GM23338 (cell line): Measurements from ENCODE around the gene SNX1. TPM values are rescaled to one million over a fixed set of nuclear protein-coding genes. Genes with fewer than 3 reads are reported as not detected.
A peak's percentile ranks its signal among the peaks of the same experiment; 100 is the strongest.

ENCODE experiments used
- CREB1 ChIP-seq: fragments of 250-450 bp; sonication (Bioruptor Pico); IDR thresholded peaks from 2 replicates; pipeline ENCODE4 v1.5.0; 2020; ENCODE audit warnings: low read depth, mild to moderate bottlenecking, moderate library complexity
- EZH2 ChIP-seq: fragments of 200-600 bp; sonication (generic); IDR thresholded peaks from one replicate; pipeline ENCODE4 v1.8.0; 2017; ENCODE audit warnings: antibody characterized with exemption, mild to moderate bottlenecking, low read depth; ENCODE audit not compliant: unreplicated experiment
- EZH2phosphoT487 ChIP-seq: fragments of 200-600 bp; sonication (generic); IDR thresholded peaks from one replicate; pipeline ENCODE4 v1.8.1; 2018; ENCODE audit warnings: antibody characterized with exemption; ENCODE audit not compliant: unreplicated experiment
- NANOG ChIP-seq: IDR thresholded peaks from 2 replicates; pipeline ENCODE4 v1.6.1; 2016; ENCODE audit warnings: antibody characterized with exemption, borderline replicate concordance
- POLR2AphosphoS5 ChIP-seq: IDR thresholded peaks from 2 replicates; pipeline ENCODE4 v1.6.1; 2016; ENCODE audit warnings: antibody characterized with exemption, low read depth
- STAT1 ChIP-seq: IDR thresholded peaks from one replicate; pipeline ENCODE4 v1.6.1; 2016; ENCODE audit warnings: antibody characterized with exemption; ENCODE audit not compliant: unreplicated experiment
- ZNF331 ChIP-seq: fragments of 250-450 bp; sonication (Bioruptor Pico); IDR thresholded peaks from 2 replicates; pipeline ENCODE4 v1.5.0; 2020; ENCODE audit warnings: low read depth, mild to moderate bottlenecking, moderate library complexity
- ZNF462 ChIP-seq: fragments of 250-450 bp; sonication (Bioruptor Pico); IDR thresholded peaks from 2 replicates; pipeline ENCODE4 v1.5.0; 2020; ENCODE audit warnings: mild to moderate bottlenecking, moderate library complexity
- polyA plus RNA-seq: library from polyadenylated mRNA; unstranded; fragments of >200 nt; fragmentation: Nextera tagmentation; extraction: Ambion mirVana; gene quantifications from 2 replicates; pipeline ENCODE4 v1.2.1, GENCODE V29; 2016
- total RNA-seq: library from RNA; depleted of rRNA; stranded (reverse); fragments of >200 nt; shearing (Covaris generic); gene quantifications from 2 replicates; pipeline ENCODE4 v1.2.3, GENCODE V29; 2014
- TF ChIP-seq, protein P1 (sequence below): IDR thresholded peaks from 2 replicates; pipeline ENCODE4 v1.6.1; 2016; ENCODE audit warnings: antibody characterized with exemption
- TF ChIP-seq, protein P2 (sequence below): IDR thresholded peaks from one replicate; pipeline ENCODE4 v1.6.1; 2018; ENCODE audit warnings: antibody characterized with exemption; ENCODE audit not compliant: unreplicated experiment
- TF ChIP-seq, protein P3 (sequence below), 2 experiments: fragments of 200-600 bp in 1 of 2; sonication (generic) in 1 of 2; conservative IDR thresholded peaks; 2 replicates each; pipeline versions ENCODE4 v1.5.1 to v1.6.1; 2016 to 2017; ENCODE audit warnings: antibody characterized with exemption in 2 of 2, low read depth in 2 of 2, mild to moderate bottlenecking in 2 of 2, moderate library complexity in 1 of 2

Gene SNX1
- total and polyA plus RNA-seq, 2 experiments from 2014 or later, result 33.3 to 33.8 TPM

DNA sequence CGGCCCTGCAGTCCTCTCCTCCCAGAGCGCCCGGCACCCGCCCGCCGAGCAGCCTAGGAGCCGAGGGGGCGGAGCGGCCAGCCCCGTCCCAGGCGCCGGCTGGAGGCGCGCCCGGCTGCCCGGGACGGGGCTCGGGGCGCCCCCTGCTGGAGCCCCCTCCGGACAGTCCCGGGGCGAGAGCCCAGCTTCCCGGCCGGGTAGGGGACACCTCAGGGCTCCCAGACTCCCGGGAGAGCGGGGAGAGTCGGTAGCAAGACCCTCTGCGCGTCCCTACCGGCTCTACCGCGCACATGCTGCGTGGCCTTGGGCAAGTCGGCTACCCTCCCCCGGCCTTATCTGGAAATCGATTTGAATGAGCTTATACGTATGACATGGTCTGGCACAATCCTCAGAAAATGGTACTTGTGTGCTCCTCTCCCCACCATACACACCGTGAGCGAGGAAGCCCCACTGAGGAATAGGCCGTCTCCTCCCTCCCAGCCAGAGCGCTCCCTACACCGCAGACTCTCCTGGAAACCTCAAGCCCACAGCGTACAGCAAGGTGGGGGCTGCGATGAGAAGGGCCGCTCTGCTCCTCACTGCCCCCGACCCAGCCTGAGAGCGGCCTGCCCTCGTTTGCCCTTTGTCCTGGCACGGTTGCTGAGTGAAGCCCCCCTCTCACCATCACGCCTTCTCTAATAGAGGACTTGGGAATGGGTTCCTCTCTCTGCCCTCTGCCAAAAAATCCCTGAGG is 49.2 kb upstream of the SNX1 start, which contains the start of gene DAPK2 (continued):
- no peak for TF ChIP-seq ZNF462 (CRISPR knock-in tag)
- no peak for TF ChIP-seq POLR2AphosphoS5
- TF ChIP-seq, protein P1, sequence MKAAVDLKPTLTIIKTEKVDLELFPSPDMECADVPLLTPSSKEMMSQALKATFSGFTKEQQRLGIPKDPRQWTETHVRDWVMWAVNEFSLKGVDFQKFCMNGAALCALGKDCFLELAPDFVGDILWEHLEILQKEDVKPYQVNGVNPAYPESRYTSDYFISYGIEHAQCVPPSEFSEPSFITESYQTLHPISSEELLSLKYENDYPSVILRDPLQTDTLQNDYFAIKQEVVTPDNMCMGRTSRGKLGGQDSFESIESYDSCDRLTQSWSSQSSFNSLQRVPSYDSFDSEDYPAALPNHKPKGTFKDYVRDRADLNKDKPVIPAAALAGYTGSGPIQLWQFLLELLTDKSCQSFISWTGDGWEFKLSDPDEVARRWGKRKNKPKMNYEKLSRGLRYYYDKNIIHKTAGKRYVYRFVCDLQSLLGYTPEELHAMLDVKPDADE, result no peak
- TF ChIP-seq, protein P2, sequence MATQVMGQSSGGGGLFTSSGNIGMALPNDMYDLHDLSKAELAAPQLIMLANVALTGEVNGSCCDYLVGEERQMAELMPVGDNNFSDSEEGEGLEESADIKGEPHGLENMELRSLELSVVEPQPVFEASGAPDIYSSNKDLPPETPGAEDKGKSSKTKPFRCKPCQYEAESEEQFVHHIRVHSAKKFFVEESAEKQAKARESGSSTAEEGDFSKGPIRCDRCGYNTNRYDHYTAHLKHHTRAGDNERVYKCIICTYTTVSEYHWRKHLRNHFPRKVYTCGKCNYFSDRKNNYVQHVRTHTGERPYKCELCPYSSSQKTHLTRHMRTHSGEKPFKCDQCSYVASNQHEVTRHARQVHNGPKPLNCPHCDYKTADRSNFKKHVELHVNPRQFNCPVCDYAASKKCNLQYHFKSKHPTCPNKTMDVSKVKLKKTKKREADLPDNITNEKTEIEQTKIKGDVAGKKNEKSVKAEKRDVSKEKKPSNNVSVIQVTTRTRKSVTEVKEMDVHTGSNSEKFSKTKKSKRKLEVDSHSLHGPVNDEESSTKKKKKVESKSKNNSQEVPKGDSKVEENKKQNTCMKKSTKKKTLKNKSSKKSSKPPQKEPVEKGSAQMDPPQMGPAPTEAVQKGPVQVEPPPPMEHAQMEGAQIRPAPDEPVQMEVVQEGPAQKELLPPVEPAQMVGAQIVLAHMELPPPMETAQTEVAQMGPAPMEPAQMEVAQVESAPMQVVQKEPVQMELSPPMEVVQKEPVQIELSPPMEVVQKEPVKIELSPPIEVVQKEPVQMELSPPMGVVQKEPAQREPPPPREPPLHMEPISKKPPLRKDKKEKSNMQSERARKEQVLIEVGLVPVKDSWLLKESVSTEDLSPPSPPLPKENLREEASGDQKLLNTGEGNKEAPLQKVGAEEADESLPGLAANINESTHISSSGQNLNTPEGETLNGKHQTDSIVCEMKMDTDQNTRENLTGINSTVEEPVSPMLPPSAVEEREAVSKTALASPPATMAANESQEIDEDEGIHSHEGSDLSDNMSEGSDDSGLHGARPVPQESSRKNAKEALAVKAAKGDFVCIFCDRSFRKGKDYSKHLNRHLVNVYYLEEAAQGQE, result no peak
- TF ChIP-seq, protein P3, sequence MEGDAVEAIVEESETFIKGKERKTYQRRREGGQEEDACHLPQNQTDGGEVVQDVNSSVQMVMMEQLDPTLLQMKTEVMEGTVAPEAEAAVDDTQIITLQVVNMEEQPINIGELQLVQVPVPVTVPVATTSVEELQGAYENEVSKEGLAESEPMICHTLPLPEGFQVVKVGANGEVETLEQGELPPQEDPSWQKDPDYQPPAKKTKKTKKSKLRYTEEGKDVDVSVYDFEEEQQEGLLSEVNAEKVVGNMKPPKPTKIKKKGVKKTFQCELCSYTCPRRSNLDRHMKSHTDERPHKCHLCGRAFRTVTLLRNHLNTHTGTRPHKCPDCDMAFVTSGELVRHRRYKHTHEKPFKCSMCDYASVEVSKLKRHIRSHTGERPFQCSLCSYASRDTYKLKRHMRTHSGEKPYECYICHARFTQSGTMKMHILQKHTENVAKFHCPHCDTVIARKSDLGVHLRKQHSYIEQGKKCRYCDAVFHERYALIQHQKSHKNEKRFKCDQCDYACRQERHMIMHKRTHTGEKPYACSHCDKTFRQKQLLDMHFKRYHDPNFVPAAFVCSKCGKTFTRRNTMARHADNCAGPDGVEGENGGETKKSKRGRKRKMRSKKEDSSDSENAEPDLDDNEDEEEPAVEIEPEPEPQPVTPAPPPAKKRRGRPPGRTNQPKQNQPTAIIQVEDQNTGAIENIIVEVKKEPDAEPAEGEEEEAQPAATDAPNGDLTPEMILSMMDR (conservative IDR thresholded peaks at IDR 0.05; ENCODE audit: low read depth in 2 of 2), result peak; percentile 60 to 69
- TF ChIP-seq EZH2phosphoT487, result no peak
- TF ChIP-seq NANOG, result no peak
- 0 out of 2 replicates have a peak, but pooled peaks have one; percentile 4 for TF ChIP-seq CREB1 (CRISPR knock-in tag)
- TF ChIP-seq STAT1, result no peak
- no peak for TF ChIP-seq EZH2
- TF ChIP-seq ZNF331 (CRISPR knock-in tag), result no peak
